Gastroesophageal sphincter (tissue), 4 donors: Measurements from ENCODE around the gene TRPC4AP. TPM values are rescaled to one million over a fixed set of nuclear protein-coding genes. Genes with fewer than 3 reads are reported as not detected.

Experiments used
- ATAC-seq: fragments of 150-250 bp; one replicate; pipeline ENCODE4 v1.9.1; 2016; ENCODE audit warnings: mild to moderate bottlenecking, moderate library complexity
- H3K27ac ChIP-seq, 4 donors: fragments of 200-600 bp; sonication (generic) in 3 of 4; 1 replicate in 3 of 4; 2 replicates in 1 of 4; pipeline ENCODE4 v1.5.1; 2016 to 2019
- H3K27me3 ChIP-seq: fragments of 200-600 bp; sonication (generic); one replicate; pipeline ENCODE4 v1.5.1; 2019
- H3K36me3 ChIP-seq, 2 donors: fragments of 200-600 bp; sonication (generic); one replicate each; pipeline ENCODE4 v1.5.1; 2019; ENCODE audit warnings: control low read depth in 1 of 2
- H3K4me1 ChIP-seq, 3 donors: fragments of 200-600 bp; sonication (generic); 1 replicate in 2 of 3; 2 replicates in 1 of 3; pipeline ENCODE4 v1.5.1; 2016 to 2019; ENCODE audit warnings: control low read depth in 2 of 3
- H3K4me3 ChIP-seq, 2 donors: fragments of 200-600 bp; sonication (generic); one replicate each; pipeline ENCODE4 v1.5.1; 2019; ENCODE audit warnings: mild to moderate bottlenecking in 1 of 2, moderate library complexity in 1 of 2
- H3K9me3 ChIP-seq, 3 donors: fragments of 200-600 bp; sonication (generic); one replicate each; pipeline ENCODE4 v1.5.1; 2017 to 2019; ENCODE audit warnings: control low read depth in 2 of 3
- EP300 ChIP-seq: sonication (generic); formaldehyde crosslinking; IDR thresholded peaks from one replicate; pipeline ENCODE4 v1.6.1; 2017; ENCODE audit warnings: antibody characterized with exemption, mild to moderate bottlenecking
- POLR2A ChIP-seq, 2 donors: fragments of 450-650 bp; IDR thresholded peaks; one replicate each; pipeline ENCODE4 v1.6.1; 2017; ENCODE audit warnings: antibody characterized with exemption in 2 of 2, mild to moderate bottlenecking in 2 of 2, moderate library complexity in 1 of 2
- POLR2AphosphoS5 ChIP-seq: sonication (generic); formaldehyde crosslinking; IDR thresholded peaks from one replicate; pipeline ENCODE4 v1.6.1; 2017; ENCODE audit warnings: antibody characterized with exemption
- WGBS, 2 donors: methylation state at CpG; one replicate each; pipeline ENCODE4 v1.1.5; 2018; ENCODE audit warnings: low coverage in 1 of 2; 5-methylcytosine and 5-hydroxymethylcytosine counted together
- total RNA-seq, 4 donors: library from RNA; depleted of rRNA; stranded (reverse); fragments of >200 nt; gene quantifications; one replicate each; pipeline ENCODE4 v1.1.0, GENCODE V29; 2016
- TF ChIP-seq, protein P1 (sequence below), 4 experiments: fragments of 200-600 bp in 2 of 4; fragments of 450-650 bp in 2 of 4; sonication (generic) in 1 of 4; IDR thresholded peaks; one replicate each; pipeline ENCODE4 v1.5.1; 2017 to 2019; ENCODE audit warnings: antibody characterized with exemption in 4 of 4, mild to moderate bottlenecking in 2 of 4, moderate library complexity in 2 of 4

Gene TRPC4AP
- total RNA-seq, 4 donors from 2014 or later, result 47.5 to 57.1 (median 52.4) TPM

DNA sequence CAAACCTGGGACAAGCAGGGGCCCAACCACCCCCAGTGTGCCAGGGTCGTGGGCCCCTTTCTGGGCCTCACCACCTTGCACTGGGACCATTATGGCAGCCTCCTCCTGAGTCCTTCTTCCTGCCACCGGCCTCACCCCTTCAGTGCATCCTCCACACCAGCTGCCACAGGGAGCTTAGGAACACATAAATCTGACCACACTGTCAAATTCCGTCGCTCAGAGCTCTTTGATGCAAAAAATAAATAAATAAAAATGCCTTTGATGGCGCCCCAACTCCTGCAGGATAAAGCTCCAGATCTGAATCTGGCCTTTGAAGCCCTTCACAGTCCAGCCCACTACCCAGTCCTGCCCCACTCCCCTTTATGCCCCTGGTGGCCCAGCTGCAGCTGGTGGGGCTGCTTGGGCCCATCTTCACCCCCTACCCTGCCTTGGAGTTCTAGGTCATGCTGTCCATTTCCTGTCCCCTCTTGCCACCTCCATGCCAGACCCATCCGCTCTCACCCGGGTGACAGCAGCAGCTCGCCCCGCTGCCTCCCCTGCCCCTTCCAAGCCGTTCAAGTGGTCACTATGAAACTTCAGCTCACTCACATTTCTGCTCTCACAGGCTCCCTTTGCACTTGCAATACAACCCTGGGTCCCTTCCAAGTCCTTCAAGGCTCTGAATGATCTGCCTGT, 120.9 kb downstream of the TRPC4AP start:
- Histone ChIP-seq H3K27me3 (no peaks in the 10 kb centered on the region), H3K4me1 (no peaks in the 10 kb centered on the region), H3K27ac (no peak overlapping the region), H3K36me3 (no peaks in the 10 kb centered on the region), H3K9me3 (no peaks in the 10 kb centered on the region), H3K4me3 (no peak overlapping the region)
- ATAC-seq, result no peak
- TF ChIP-seq, protein P1, sequence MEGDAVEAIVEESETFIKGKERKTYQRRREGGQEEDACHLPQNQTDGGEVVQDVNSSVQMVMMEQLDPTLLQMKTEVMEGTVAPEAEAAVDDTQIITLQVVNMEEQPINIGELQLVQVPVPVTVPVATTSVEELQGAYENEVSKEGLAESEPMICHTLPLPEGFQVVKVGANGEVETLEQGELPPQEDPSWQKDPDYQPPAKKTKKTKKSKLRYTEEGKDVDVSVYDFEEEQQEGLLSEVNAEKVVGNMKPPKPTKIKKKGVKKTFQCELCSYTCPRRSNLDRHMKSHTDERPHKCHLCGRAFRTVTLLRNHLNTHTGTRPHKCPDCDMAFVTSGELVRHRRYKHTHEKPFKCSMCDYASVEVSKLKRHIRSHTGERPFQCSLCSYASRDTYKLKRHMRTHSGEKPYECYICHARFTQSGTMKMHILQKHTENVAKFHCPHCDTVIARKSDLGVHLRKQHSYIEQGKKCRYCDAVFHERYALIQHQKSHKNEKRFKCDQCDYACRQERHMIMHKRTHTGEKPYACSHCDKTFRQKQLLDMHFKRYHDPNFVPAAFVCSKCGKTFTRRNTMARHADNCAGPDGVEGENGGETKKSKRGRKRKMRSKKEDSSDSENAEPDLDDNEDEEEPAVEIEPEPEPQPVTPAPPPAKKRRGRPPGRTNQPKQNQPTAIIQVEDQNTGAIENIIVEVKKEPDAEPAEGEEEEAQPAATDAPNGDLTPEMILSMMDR (IDR thresholded peaks at IDR 0.05), result no peak
- TF ChIP-seq POLR2AphosphoS5 (no peak), POLR2A (IDR thresholded peaks at IDR 0.05) (no peak), EP300 (no peak)
- WGBS, 2 donors, result 79 to 80% methylated on average over 8 to 10 of the region's 10 CpGs

DNA sequence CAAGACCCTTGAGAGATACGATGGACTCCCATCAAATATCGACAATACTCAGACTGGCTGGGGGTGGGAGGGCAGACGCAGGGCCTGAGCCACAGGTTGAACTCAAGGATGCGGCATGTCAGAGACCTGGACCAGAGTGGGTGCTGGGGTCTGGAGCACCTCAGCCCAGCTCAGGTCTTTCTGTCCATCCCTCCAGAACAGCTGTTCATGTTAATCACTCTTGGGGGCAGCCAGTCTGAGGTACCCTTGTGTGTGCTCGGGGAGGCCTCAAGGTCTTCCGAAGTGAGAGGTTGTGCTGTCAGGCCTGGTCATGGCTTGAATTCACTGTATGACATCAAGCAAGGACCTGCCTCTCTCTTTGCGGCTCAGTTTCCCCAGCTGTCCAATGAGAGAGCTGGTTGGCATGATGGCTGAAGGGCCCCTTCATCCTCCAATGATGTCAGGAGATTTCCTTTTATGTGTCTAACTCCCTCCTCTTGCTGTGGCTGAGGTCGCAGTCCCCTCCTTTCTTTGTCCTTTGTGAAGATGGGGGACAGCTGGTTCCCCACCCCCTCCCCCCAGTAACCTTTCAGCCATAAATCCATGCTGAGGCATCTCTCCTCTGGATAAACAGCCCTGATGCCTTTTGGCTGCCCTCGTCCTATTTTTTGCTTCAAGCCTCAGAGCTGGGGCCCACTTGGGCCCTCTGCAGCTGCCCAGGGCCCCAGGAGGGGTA, 121.6 kb downstream of the TRPC4AP start:
- ATAC-seq, result no peak
- Histone ChIP-seq H3K4me3 (no peak overlapping the region), H3K36me3 (no peaks in the 10 kb centered on the region), H3K9me3 (no peaks in the 10 kb centered on the region), H3K27ac (no peak overlapping the region), H3K4me1 (no peaks in the 10 kb centered on the region), H3K27me3 (no peaks in the 10 kb centered on the region)
- TF ChIP-seq POLR2AphosphoS5, result no peak
- TF ChIP-seq EP300, result no peak
- TF ChIP-seq, protein P1 (IDR thresholded peaks at IDR 0.05), result no peak
- no peak for TF ChIP-seq POLR2A (IDR thresholded peaks at IDR 0.05)
- WGBS, 2 donors, result 95 to 100% methylated on average over 2 to 4 of the region's 9 CpGs

DNA sequence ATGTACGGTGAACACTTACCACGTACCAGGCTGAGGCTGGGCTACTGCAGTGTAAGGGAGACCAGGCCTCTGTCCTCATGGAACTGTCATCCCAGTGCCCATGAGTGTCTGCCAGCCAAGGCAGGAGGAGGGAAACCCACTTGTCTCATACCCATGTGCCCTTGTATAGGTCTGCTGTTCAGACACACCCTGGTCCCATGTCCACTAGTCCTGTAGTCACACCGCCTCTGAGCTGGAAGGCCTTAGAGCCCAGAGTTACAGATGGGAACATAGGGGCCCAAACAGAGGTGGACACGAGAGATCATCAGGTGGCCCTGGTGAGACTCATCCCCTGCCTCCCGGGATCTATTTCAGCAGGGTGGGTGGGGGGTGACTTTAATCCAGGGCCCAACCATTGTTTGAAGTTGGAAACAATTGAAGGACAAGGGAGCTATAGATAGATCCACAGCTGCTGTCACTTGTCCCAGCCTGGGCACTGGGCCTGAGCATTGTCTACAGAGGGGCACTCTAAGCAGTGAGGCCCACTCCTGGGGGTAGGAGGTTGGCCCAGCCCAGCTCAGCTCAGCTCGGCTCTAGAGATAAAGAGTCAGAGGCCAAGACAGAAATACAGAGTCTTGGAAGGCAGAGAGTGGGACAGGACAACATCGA, 122.3 kb downstream of the TRPC4AP start:
- 92 to 100% methylated on average over 4 of the region's 7 CpGs for WGBS, 2 donors
- ATAC-seq, result no peak
- Histone ChIP-seq H3K4me3 (no peak overlapping the region), H3K27me3 (no peaks in the 10 kb centered on the region), H3K4me1 (no peaks in the 10 kb centered on the region), H3K27ac (no peak overlapping the region), H3K9me3 (no peaks in the 10 kb centered on the region), H3K36me3 (no peaks in the 10 kb centered on the region)
- TF ChIP-seq POLR2A (IDR thresholded peaks at IDR 0.05), result no peak
- no peak for TF ChIP-seq POLR2AphosphoS5
- no peak for TF ChIP-seq EP300
- TF ChIP-seq, protein P1 (IDR thresholded peaks at IDR 0.05), result no peak

DNA sequence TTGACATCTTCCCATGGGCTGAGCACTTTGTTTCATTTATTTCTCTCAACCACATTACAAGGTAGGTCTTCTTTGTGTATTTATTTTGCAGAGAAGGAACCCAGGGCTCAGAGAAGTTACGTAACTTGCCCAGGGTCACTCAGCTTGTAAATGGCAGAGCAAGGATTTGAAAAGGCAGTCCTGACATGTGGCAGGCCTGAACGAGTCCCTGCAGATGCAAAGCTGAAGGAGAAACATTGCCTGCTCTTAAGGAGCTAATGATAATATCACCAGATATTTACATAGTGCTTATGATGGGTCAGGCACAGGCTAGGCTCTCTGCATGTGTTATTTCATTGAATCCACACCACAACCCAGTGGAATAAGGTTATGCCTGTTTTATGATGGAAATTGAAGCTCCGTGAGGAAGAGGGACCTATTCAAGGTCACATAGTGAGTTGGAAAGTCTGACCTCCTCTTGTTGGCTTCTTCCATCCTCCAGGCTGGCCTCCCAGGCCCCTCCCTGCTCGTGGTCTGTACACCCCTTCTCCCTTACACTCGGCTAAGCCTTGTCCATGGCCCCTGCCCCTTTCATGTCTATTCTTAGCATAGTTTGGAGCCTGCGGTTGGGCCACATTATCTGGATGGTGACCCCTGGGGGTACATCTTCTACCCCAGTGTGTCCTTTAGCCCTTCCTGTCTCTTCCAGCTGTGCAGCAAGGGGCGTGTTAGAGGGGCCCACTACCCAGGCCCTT, 124.4 kb downstream of the TRPC4AP start:
- H3K36me3 ChIP-seq, result no peaks in the 10 kb centered on the region
- no peaks in the 10 kb centered on the region for H3K4me1 ChIP-seq
- no peaks in the 10 kb centered on the region for H3K27me3 ChIP-seq
- H3K9me3 ChIP-seq, result no peaks in the 10 kb centered on the region
- no peak overlapping the region for H3K4me3 ChIP-seq
- no peak overlapping the region for H3K27ac ChIP-seq
- no peak for ATAC-seq
- WGBS, 2 donors, result 63 to 74% methylated on average over 4 of the region's 7 CpGs
- TF ChIP-seq, protein P1 (IDR thresholded peaks at IDR 0.05), result no peak
- TF ChIP-seq EP300 (no peak), POLR2A (IDR thresholded peaks at IDR 0.05) (no peak), POLR2AphosphoS5 (no peak)
